Epithelial cell of proximal tubule (primary cell): ENCODE measurements around the gene COL11A1. TPM values are rescaled to one million over a fixed set of nuclear protein-coding genes. Genes with fewer than 3 reads are reported as not detected.
"Not testable (repeated sequence)": the region's sequence is repeated elsewhere in the genome, so short reads cannot be mapped to it uniquely, and the experiment has no call there.

ENCODE experiments used
- DNase-seq: peaks from one replicate; pipeline ENCODE4 v3.0.0-alpha.2; 2011; ENCODE audit warnings: low read depth
- H3K4me3 ChIP-seq: 2 replicates; pipeline ENCODE4 v1.5.1; 2011; ENCODE audit warnings: low read depth, mild to moderate bottlenecking, low read length
- total RNA-seq: library from RNA; depleted of rRNA; stranded (reverse); fragments of >200 nt; gene quantifications from 2 replicates; pipeline ENCODE4 v1.2.3, GENCODE V29; 2015
- TF ChIP-seq, protein P1 (sequence below): conservative IDR thresholded peaks from 2 replicates; pipeline ENCODE4 v1.5.1; 2012; ENCODE audit warnings: low read depth, mild to moderate bottlenecking, low read length

Gene COL11A1
- total RNA-seq, 1 donor from 2014 or later, result 8.2 TPM

DNA sequence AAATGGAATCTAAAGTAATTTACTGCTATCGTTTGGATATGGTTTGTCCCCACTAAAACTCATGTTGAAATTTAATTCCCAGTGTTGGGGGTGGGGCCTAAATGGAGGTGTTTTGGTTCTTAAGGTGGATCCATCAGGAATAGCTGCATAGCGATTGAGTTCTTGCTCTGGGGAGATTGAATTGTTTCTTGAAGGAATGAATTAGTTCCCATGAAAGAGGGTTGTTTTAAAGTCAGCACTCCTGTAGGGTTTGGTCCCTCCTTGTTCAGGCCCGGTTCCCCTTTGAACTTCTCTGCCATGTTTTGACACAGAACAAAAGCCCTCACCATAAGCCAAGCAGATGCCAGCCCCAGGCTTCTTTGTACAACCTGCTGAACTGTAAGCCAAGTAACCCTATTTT lies 170.9 kb downstream of the COL11A1 start:
- no peak for DNase-seq
- TF ChIP-seq, protein P1, sequence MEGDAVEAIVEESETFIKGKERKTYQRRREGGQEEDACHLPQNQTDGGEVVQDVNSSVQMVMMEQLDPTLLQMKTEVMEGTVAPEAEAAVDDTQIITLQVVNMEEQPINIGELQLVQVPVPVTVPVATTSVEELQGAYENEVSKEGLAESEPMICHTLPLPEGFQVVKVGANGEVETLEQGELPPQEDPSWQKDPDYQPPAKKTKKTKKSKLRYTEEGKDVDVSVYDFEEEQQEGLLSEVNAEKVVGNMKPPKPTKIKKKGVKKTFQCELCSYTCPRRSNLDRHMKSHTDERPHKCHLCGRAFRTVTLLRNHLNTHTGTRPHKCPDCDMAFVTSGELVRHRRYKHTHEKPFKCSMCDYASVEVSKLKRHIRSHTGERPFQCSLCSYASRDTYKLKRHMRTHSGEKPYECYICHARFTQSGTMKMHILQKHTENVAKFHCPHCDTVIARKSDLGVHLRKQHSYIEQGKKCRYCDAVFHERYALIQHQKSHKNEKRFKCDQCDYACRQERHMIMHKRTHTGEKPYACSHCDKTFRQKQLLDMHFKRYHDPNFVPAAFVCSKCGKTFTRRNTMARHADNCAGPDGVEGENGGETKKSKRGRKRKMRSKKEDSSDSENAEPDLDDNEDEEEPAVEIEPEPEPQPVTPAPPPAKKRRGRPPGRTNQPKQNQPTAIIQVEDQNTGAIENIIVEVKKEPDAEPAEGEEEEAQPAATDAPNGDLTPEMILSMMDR, result no peak
- no peak overlapping the region for H3K4me3 ChIP-seq

DNA sequence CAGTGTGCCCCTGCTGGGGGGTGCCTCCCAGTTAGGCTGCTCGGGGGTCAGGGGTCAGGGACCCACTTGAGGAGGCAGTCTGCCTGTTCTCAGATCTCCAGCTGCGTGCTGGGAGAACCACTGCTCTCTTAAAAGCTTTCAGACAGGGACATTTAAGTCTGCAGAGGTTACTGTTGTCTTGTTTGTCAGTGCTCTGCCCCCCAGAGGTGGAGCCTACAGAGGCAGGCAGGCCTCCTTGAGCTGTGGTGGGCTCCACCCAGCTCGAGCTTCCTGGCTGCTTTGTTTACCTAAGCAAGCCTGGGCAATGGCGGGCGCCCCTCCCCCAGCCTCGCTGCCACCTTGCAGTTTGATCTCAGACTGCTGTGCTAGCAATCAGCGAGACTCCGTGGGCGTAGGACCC lies 175.0 kb downstream of the COL11A1 start:
- H3K4me3 ChIP-seq, DNase-seq: not testable (repeated sequence)

DNA sequence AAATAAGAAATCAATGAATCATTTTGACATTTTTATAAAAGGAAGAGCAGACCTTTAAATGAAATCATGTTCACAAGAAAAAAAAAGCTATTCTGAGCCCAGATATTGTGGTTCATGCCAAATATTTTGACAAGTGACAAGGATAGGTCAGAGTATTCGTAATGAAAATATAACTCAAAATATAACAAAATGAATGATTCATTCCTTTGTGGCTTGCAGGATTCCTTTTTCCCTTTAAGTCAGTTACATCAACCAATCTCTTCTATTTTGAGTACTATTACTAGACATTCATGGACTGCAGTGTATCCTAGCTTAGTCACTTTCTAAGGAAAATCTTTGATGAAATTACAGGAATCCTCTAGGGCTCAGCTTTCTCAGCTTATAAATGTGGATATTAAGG lies 188.7 kb downstream of the COL11A1 start:
- TF ChIP-seq, protein P1, result no peak
- no peak overlapping the region for H3K4me3 ChIP-seq
- DNase-seq, result no peak

DNA sequence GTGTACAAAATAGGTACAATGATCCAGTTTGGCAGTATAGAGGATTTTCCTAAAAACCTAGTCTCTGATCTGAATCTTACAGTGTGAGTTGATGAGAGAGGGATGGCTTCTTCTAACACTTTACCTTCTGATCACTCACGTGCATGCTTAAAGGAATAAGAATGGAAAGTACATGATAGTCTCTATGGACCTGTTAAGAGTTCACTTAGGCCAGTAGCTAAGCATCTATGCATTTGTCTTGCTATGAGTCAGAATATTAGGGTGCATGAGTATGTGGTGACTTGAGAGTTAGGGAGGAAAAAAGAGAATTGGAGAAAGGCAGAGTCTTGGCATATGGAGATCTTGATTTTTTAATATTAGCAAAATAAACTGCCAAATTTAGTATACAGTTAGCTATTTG lies 206.3 kb downstream of the COL11A1 start:
- TF ChIP-seq, protein P1, result no peak
- H3K4me3 ChIP-seq, result no peak overlapping the region
- no peak for DNase-seq

DNA sequence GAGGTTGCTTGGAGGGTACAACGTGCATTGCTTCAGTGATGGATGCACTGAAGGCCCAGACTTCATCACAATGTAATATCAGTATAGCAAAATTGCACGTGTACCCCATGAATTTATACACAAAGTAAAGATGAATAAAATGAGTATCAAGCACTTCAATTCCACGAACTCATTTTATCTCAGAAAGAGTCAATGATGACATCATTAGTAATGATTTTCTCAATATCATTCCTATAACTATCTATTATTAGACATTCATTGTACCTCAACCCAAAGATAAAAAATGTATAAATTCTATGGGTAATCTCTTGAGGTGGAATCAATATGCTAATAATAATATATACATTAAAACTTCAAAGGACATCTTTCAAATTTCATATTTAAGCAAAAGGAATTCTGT lies 208.4 kb downstream of the COL11A1 start:
- DNase-seq, result no peak
- no peak overlapping the region for H3K4me3 ChIP-seq
- TF ChIP-seq, protein P1, result no peak

DNA sequence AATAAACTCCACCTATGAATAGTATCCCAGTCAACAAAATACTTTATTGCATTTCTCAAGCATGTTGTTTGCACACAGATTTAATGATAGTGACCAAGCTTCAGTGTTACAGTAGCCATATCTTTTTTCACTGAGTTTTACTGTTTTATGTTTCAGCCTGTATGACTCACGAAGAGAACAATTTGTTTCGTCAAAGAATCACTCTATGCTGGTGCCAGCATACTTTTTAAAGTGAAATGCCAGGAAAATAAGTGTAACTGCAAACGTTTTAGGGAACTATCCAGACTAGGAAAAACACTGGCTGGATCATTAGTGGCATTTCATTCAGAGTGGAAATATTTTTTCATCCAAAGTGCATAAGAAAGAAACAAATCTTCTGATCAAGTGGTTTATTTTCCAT lies 210.8 kb downstream of the COL11A1 start:
- TF ChIP-seq, protein P1, result no peak
- DNase-seq, result no peak
- H3K4me3 ChIP-seq, result no peak overlapping the region

DNA sequence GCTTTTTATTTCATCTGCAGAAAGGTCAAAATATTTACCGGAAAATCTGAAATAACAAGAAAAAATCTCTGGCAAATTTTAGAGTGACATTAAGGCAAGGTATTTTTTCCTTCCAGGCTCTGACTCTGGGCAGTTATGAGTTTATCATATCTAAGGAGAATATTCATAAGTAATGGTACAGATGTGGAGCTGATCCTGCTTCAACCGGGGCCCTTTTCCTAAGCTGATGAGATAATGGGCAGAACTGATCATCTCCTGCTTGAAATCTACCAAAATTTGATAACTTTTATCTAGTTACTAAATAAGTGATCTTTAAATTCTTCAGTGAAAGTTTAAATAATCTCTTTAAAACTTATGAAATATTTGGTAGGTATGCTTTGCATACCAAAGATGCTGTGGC lies 211.6 kb downstream of the COL11A1 start:
- DNase-seq, result no peak
- H3K4me3 ChIP-seq, result no peak overlapping the region
- TF ChIP-seq, protein P1, result no peak

DNA sequence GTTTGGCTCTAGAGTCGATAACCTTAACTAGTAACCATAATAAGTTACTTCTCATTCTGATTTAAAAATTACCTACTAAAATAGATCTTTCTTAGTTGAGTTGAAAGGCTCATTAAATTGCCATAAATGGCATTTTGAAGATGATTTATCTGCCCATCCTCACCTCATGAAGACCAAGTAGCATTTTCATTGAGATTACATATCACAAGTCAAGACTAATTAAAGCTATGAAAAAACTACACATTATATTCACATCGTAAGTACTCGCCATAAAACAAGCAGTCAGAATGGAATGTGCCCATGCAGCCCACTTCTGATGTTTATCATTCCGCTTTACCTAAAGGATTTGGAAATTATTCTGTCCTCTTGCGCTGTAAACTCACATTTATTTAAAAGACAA lies 212.0 kb downstream of the COL11A1 start:
- TF ChIP-seq, protein P1, result no peak
- DNase-seq, result no peak
- H3K4me3 ChIP-seq, result no peak overlapping the region
